ENCODE data around the gene EFHC1.

The EFHC1 gene

DNA sequence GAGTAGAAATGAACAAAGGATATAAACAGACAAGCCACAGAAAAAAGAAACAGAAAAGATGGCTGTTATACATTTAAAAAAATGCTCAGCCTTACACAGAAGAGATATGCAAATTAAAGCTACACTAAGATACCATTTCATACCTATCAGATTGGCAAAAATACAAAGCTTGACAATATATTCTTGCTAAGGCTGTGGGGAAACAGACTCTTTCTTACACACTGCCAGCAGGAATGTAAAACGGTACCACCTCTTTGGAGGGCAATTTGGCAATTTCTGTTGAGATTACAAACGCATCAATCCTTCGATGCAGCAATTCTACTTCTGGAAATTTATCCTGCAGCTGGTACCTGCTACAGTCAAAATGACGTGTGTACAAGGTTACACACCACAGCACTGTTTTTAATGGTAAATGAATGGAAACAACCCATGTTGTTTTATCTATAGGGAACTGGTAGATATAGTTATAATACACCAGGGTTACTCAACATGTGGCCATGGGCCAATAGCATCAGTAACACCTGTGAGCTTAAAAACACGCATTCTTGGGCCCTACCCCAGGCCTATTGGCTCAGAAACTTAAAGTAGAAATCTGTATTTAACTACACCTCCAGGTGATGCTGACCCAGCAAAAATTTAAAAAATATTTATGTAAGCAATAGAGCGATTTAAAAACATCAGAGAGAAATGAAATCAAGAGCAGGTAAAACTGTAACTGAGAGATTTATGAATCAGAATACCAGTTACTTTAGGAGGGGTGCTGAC, 103.4 kb downstream of the EFHC1 start:
- no peak for DNase-seq

DNA sequence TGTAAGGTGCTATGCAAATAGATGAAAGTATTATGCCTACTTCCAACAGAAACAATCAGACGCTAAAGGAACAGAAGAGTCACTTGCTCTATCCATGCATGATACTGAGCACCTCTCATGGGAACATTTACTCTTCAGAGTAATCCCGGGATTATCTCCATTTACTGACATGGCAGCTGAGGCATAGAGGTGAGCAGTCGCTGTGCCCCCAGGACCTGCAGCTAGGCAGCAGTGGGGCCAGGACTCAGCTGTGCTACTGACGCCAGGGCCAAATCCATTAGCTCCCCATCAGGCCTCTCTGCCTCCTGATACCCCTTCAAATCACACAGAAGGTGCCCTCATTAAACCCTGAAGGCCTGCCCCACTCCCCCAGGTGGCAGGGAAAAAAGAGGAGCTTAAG, 104.8 kb downstream of the EFHC1 start:
- DNase-seq: no peak

DNA sequence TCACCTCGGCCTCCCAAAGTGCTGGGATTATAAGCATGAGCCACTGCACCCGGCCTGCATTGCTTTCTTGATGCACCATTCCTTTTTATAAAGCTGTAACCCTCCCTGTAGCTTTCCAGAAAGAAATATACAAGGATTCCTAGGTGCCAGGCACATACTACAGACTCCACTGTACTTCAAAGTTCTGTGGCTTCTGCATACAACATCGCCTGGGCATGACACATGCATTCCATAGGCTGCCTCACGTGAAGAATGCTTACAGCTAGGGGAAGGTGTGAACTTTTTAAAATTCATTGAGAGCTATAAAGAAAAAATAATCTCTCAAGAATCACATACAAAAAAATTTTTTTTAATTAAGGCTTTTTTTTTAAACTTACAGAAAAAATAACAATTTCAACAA, 106.5 kb downstream of the EFHC1 start:
- DNase-seq: no peak

- DNase-seq: no peak
These were observed 107.3 kb downstream of the EFHC1 start for GRCh38 chr6:52527436-52527835.

DNA sequence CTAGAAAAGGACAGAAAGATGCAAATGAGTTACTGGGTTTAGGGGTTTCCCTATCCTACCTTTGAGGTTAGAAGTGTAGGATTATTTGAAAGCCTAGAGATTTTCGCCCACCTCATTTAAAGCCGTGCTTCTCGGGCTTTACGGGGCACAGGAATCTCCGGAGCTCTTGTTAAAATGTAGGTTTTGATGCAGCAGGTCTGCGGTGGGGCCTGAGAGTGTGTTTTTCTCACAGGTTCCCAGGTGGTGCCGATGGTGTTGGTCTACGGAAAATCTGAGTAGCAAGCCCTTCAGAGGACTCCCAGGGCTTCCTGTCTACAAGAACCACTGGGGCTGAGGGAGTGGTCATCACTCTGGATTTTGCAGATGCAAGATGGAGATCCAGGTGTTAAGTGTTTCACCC, 109.2 kb downstream of the EFHC1 start:
- DNase-seq: no peak

GRCh38 chr6:52530351-52530750, 110.2 kb downstream of the EFHC1 start:
- DNase-seq: no peak

DNA sequence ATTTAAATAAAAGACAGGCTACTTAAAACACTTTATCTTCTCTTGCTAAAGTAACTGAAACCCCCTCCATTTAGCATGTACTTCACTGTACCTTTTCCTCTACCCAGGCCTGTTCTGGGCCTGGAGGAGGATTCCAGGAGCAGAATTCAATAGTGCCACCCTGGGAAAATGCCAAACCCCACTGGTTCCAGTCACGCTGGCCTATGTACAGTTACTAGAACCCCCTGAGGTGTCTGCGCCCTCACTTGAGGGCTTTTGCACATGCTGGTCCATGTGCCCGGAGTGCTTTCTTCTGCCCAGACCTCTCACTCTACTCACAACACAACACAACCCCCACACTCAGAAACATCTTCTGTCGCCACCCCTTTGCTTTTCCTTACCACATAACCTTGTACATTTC, 111.3 kb downstream of the EFHC1 start:
- no peak for DNase-seq

DNA sequence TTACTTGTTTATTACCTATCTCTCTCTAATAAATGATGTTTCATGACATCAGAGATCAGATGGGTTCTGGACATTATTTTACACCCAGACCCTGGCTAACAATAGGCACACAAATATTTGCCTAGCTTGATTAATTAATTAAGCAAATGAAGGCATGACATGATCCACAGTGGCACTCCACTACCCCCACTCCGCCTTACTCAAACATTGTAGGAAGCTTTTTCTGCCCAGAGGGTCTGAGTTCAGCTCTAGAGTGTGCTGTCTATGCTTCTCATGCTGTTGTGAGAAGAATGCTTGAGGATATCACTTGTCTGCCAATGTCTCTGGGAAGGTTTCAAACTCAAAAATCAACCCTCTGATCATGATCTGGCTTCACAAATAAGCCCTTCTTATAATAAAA, 111.7 kb downstream of the EFHC1 start:
- DNase-seq: no peak

GRCh38 chr6:52532457-52532856, 112.3 kb downstream of the EFHC1 start:
- no peak for DNase-seq

DNA sequence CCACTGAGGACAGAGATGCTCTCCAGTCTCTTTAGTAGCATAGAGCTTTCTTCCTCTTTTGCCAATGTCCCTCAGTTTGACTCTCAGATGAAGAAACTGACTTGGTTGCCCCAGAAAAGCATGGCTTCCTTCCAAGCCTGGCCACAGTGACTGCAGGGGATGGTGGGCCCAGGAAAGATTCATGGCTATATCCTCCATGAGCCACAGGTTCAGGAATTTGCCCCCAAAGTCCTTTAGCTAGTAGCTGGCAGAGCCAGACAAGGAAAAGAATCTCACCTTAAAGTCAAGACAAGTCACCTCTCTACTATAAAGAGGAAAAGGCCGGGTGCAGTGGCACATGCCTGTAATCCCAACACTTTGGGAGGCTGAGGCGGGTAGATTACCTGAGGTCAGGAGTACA, 113.3 kb downstream of the EFHC1 start:
- DNase-seq: no peak

GRCh38 chr6:52534363-52534762, 114.2 kb downstream of the EFHC1 start:
- DNase-seq: no peak

DNA sequence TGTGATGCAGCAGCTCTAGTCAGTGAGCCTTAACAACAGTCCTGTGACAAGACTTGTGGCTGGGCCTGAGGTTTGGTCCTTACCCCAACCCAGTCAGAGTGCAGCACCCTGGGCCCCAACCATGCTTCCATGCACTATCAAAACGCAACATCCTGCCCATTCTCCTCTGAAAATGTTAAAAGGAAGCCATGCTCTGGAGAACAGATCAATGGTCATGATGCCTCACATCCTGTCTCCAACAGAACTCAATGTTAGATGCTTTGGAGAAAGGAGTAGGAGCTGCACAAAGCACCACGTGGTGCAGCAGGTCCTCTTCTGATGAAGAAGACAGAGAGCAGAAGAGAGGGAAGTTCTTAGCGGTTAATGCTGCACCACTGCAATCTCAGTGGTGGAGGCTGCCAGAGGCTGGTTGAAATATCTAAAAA, 114.8 kb downstream of the EFHC1 start:
- DNase-seq: no peak

GRCh38 chr6:52535711-52536423, 115.7 kb downstream of the EFHC1 start:
- DNase-seq: no peak

DNA sequence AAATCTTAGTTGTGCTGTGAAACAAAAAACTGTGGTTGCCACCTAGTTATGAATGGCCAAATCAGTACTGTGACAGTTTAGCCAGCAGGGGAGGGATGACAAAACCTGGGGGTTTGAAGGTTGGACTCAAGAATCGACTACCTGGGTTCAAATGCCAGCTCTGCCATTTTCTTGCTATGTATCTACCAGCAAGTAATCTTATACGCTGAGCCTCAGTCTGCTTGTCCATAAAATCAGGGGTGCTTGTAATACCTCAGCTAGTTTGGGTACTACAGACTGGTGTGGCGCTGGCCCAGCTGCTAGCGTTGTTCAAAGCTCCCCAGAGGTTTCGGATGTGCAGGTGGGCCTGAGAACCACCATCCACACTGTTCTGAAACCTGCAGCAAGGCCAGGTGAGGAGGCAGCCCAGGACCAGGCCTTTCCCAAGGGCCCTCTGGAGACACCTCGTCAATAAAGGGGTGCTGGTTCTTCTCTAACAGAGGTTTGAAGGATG, 116.3 kb downstream of the EFHC1 start:
- no peak for DNase-seq

DNA sequence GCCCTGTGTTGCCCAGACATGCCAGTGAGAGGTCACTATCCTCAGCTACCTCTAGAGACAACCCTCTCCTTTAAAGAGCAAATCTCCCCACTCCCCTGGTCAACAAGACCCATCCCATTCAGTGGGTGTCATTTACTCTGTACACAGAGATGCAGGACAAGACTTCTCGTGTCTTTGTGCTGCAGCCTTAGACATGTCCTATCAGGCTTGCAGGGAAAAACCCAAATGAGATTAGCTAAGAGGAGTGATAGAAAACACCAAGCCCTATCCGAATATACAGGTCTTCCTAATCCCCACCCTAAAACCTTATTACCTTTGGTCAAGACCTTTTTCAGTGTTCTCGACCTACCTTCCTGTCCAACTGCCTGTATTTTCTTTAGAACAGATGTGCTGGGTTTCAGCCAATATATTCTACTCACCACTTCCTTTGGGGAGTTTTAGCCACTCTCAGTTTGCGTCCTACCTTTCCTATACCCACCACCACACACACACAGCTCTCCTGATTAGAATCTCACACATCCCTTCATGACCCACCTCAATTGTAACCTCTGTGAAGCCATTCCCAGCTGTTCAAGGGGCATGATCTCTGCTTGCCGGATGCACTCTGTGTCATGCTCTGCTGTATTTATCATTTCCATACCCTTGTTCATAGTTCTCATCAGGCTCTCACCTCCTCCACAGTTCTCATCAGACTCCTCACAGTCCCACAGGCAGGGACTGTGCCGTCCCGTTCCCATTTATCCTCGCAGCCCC, 117.0 kb downstream of the EFHC1 start:
- no peak for DNase-seq

- no peak for DNase-seq
These were observed 118.2 kb downstream of the EFHC1 start for GRCh38 chr6:52538252-52538900.

GRCh38 chr6:52538901-52539354, 118.8 kb downstream of the EFHC1 start:
- DNase-seq: no peak

DNA sequence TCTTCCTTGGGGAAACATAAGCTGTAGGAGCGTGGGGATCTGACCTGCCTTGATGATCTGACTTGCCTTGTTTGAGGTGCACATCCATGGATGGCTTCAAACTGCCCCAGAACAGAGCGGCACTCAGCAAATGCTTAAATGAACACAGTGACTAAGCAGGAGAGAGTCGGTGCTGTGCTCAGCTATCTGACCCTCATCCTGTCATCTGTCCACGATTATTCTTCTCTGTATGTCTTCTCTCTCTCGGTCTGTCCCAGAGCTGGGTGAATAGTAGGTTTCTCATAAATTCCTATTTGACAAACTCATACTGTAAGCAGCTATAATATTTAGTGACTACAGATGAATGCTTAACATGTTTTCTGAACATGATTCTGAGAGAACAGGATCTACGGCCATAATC, 119.5 kb downstream of the EFHC1 start:
- no peak for DNase-seq

DNA sequence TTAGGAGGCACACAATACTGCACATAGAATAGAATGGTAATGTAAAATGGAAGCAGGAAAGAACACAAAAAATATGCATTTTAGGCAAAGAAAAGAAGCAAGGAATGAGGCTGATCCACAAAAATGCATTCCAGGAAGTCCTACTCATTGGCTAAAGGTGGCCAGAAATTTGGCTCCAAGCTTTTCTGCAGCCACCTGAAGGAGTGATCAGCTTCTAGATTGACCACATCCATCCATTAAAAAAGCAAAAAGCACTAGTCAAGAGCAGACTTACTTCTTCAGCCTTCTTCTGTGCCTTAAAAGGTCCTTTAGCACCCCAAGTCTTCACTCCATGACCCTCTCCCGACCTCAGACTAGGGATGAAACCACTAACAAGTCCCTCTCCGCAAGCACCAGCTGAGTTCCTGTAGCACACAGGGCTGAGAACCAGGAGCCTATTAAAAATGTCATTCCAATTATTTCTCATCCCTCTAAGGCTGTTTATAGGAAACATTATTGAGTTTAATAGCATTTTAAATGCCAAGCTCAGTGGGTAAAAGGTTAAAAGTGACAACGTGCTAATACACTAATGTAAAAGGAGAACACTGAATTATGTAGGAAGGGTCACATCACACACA, 120.3 kb downstream of the EFHC1 start:
- no peak for DNase-seq

GRCh38 chr6:52541135-52541534, 121.0 kb downstream of the EFHC1 start:
- no peak for DNase-seq

DNA sequence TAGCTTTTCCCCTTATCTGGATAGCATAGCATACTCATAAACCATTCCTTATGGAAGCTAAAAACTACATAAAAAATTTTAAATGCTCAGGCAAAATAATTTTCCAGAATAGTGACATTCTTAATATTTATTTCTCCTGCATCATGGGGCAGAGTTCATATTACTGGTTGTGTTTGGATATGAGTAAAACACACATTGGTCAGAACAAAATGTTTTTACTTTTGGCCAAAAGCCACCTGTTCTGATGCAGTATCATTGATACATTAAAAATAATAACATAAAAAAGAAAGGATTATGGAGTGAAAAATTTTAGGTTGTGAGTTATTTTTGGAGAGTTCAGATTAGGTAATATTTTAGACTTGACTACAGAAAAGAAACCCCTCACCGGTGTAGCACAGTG, 123.1 kb downstream of the EFHC1 start:
- no peak for DNase-seq

- no peak for DNase-seq
These were observed 123.8 kb downstream of the EFHC1 start for GRCh38 chr6:52543729-52544601.

Data from NCI-H1417 (cell line).